Psoas muscle (tissue), 8 donors: Measurements from ENCODE around the gene CELF2. TPM values are rescaled to one million over a fixed set of nuclear protein-coding genes. Genes with fewer than 3 reads are reported as not detected.
A peak's percentile ranks its signal among the peaks of the same experiment; 100 is the strongest.

Source experiments
- ATAC-seq, 4 donors: fragments of 200-7000 bp; cut with Tn5 transposase; one replicate each; pipeline ENCODE4 v1.9.1; 2020; ENCODE audit warnings: moderate library complexity in 3 of 4, mild to moderate bottlenecking in 2 of 4
- DNase-seq, 2 donors: peaks; one replicate each; pipeline ENCODE4 v3.0.0-alpha.2; 2020
- H3K27ac ChIP-seq: fragments of 200-600 bp; one replicate; pipeline ENCODE4 v1.8.0; 2022
- H3K27me3 ChIP-seq, 3 donors: fragments of 200-600 bp in 1 of 3; one replicate each; pipeline versions ENCODE4 v1.6.1 to v1.8.0; 2013 to 2022; ENCODE audit warnings: low read length in 2 of 3, mild to moderate bottlenecking in 2 of 3, moderate library complexity in 1 of 3; ENCODE audit not compliant: insufficient read depth in 3 of 3
- H3K36me3 ChIP-seq, 2 donors: fragments of 200-600 bp in 1 of 2; one replicate each; pipeline versions ENCODE4 v1.6.1 to v1.8.0; 2013 to 2022; ENCODE audit warnings: low read depth in 1 of 2, mild to moderate bottlenecking in 1 of 2, moderate library complexity in 1 of 2; ENCODE audit not compliant: insufficient read depth in 1 of 2
- H3K4me1 ChIP-seq: fragments of 200-600 bp; one replicate; pipeline ENCODE4 v1.8.0; 2022
- H3K4me3 ChIP-seq: fragments of 200-600 bp; one replicate; pipeline ENCODE4 v1.8.0; 2022; ENCODE audit warnings: mild to moderate bottlenecking
- H3K9me3 ChIP-seq: fragments of 200-600 bp; one replicate; pipeline ENCODE4 v1.8.0; 2022
- CTCF ChIP-seq: fragments of 200-600 bp; IDR thresholded peaks from one replicate; pipeline ENCODE4 v1.8.0; 2022; ENCODE audit warnings: antibody characterized with exemption
- WGBS, 3 donors: extraction: QIAGEN DNeasy Blood & Tissue Kit; methylation state at CpG; one replicate each; pipeline versions ENCODE4 v1.1.6 to v1.1.7; 2013; 5-methylcytosine and 5-hydroxymethylcytosine counted together
- intact Hi-C, 2 donors: fragments of 100-400 bp; cut with DNase I; formaldehyde crosslinking; loops; one replicate each; pipeline versions ENCODE4 v1.11.0 to v1.14.2; 2022
- polyA plus RNA-seq, 3 donors: library from polyadenylated mRNA; stranded (reverse); fragments of 200-250 nt; gene quantifications; one replicate each; pipeline ENCODE4 v1.2.3, GENCODE V29; 2013
- total RNA-seq, 4 donors: library from RNA; stranded (reverse); fragmentation: NEBNext Ultra II Directional in 2 of 4; extraction: Animal tissue kit (Norgen Biotek cat#: 25700) in 2 of 4; gene quantifications; one replicate each; pipeline versions ENCODE4 v1.2.1 to v1.2.4, GENCODE V29; 2021 to 2023
- donor health status: healthy with polysubstance abuse.
- donor health status: DM: no; HTN: no; CAD: no; lungs with moderate emphysema.
- donor health status: Bipolar disorder and iron deficiency.
- donor health status: healthy.
- donor health status: DM: yes; HTN: yes; CAD: no.
- donor health status: DM: no; HTN: no; CAD: no.
- donor health status: DM: no; HTN: no; CAD: no.
- donor health status: DM: yes; HTN: yes; CAD: no.

Gene CELF2
- total and polyA plus RNA-seq, 7 donors, result 9.8 to 47.8 (median 29.0) TPM

GRCh38 chr10:11018432-11018841 lies 765 bp downstream of the CELF2 start:
- WGBS, 3 donors, result 1% methylated on average over 38 to 57 of the region's 57 CpGs
- ATAC-seq (peak; percentile 40 to 47 (median 43)), DNase-seq (peak; percentile 41 to 60)
- Histone ChIP-seq H3K9me3 (no peaks in the 10 kb centered on the region), H3K4me3 (peak overlapping the region; percentile 79), H3K36me3 (no peaks in the 10 kb centered on the region), H3K27me3 (peaks cover 0 to 2% (median 0%) of the 10 kb centered on the region in 3 donors), H3K27ac (peak overlapping the region; percentile 95), H3K4me1 (peaks cover 38% of the 10 kb centered on the region)
- no peak for TF ChIP-seq CTCF
- intact Hi-C loops, result loop anchor here in 1 of 2 donors (5.0 kb wide), 1 partner anchor 106 kb away; no protein-coding TSS in a partner anchor

- DNase-seq (no peak), ATAC-seq (peak in 1 of 4 donors; percentile 11)
- H3K9me3 ChIP-seq, result no peaks in the 10 kb centered on the region
- 25 to 48% (median 30%) methylated on average over 11 of the region's 11 CpGs for WGBS, 3 donors
- no peaks in the 10 kb centered on the region for H3K36me3 ChIP-seq
- intact Hi-C loops, result loop anchor here in 1 of 2 donors (5.0 kb wide), 1 partner anchor 107 kb away; no protein-coding TSS in a partner anchor
- peak overlapping the region; percentile 79 for H3K4me3 ChIP-seq
- peaks cover 39% of the 10 kb centered on the region for H3K4me1 ChIP-seq
- H3K27ac ChIP-seq, result peak overlapping the region; percentile 95
- no peak for TF ChIP-seq CTCF
- peaks cover 0 to 2% (median 0%) of the 10 kb centered on the region in 3 donors for H3K27me3 ChIP-seq
These were observed 1.4 kb downstream of the CELF2 start for GRCh38 chr10:11018855-11019631.

- TF ChIP-seq CTCF, result no peak
- DNase-seq (no peak), ATAC-seq (no peak)
- WGBS, 3 donors, result 51 to 73% (median 55%) methylated on average over 11 of the region's 11 CpGs
- Histone ChIP-seq H3K9me3 (no peaks in the 10 kb centered on the region), H3K36me3 (no peaks in the 10 kb centered on the region), H3K27me3 (peaks cover 0 to 2% (median 0%) of the 10 kb centered on the region in 3 donors), H3K27ac (peak overlapping the region; percentile 33), H3K4me1 (peaks cover 39% of the 10 kb centered on the region), H3K4me3 (peak overlapping the region; percentile 79)
- intact Hi-C loops, result loop anchor here in 1 of 2 donors (5.0 kb wide), 1 partner anchor 108 kb away; no protein-coding TSS in a partner anchor
These were observed 2.3 kb downstream of the CELF2 start for GRCh38 chr10:11019724-11020547.

DNA sequence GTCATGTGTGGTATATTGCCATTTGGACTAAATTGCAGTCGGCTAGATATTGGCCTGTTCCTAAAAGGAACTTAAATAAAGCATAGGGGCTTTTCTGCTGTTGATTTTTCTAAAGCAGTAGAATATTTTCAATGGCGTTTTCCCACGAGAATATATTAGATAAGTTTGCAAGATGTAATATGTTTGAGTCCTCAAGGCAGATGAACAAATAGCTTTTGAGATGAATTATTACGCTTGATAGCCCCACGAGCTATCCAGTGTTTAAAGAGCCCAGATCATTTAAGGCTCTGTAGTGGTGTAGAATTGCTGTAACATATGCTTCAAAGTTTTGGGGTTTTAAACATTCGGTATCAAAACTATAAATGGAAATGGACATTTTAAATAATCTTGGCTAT lies 2.9 kb downstream of the CELF2 start:
- no peaks in the 10 kb centered on the region for H3K9me3 ChIP-seq
- ATAC-seq (no peak), DNase-seq (no peak)
- peaks cover 39% of the 10 kb centered on the region for H3K4me1 ChIP-seq
- no peaks in the 10 kb centered on the region for H3K36me3 ChIP-seq
- 42 to 69% (median 45%) methylated on average over 6 of the region's 6 CpGs for WGBS, 3 donors
- intact Hi-C loops, result no loop called here
- peaks cover 0 to 2% (median 0%) of the 10 kb centered on the region in 3 donors for H3K27me3 ChIP-seq
- no peak for TF ChIP-seq CTCF
- H3K4me3 ChIP-seq, result peak overlapping the region; percentile 79
- H3K27ac ChIP-seq, result peak overlapping the region; percentile 33
